Mesenchymal stem cell (in vitro differentiated cells and primary cell): ENCODE data around the gene LRRC56.

ENCODE experiments used
- DNase-seq: peaks from one replicate; pipeline ENCODE4 v3.0.0-alpha.2; 2013
- H2AFZ ChIP-seq: one replicate; pipeline ENCODE4 v1.6.1; 2013; ENCODE audit warnings: low read depth, mild to moderate bottlenecking, control low read depth, inconsistent platforms, low read length, moderate library complexity
- H2AK5ac ChIP-seq: 2 replicates; pipeline ENCODE4 v1.6.1; 2013; ENCODE audit warnings: low read length, moderate library complexity, mild to moderate bottlenecking, inconsistent platforms; ENCODE audit not compliant: severe bottlenecking
- H2BK120ac ChIP-seq: one replicate; pipeline ENCODE4 v1.6.1; 2013; ENCODE audit warnings: low read depth, mild to moderate bottlenecking, inconsistent platforms, low read length, moderate library complexity
- H2BK12ac ChIP-seq, 2 experiments: one replicate each; pipeline ENCODE4 v1.6.1; 2013; ENCODE audit warnings: inconsistent platforms in 2 of 2, low read length in 2 of 2, mild to moderate bottlenecking in 2 of 2, moderate library complexity in 2 of 2, control low read depth in 1 of 2
- H2BK15ac ChIP-seq: one replicate; pipeline ENCODE4 v1.6.1; 2013; ENCODE audit warnings: mild to moderate bottlenecking, low read depth, inconsistent platforms; ENCODE audit not compliant: poor library complexity, severe bottlenecking
- H2BK5ac ChIP-seq: 2 replicates; pipeline ENCODE4 v1.6.1; 2013; ENCODE audit warnings: low read depth, mild to moderate bottlenecking, low read length, control low read depth, inconsistent platforms; ENCODE audit not compliant: poor library complexity, severe bottlenecking
- H3K14ac ChIP-seq, 2 experiments: one replicate each; pipeline ENCODE4 v1.6.1; 2013; ENCODE audit warnings: inconsistent platforms in 2 of 2, low read length in 2 of 2, control low read depth in 1 of 2, mild to moderate bottlenecking in 1 of 2, moderate library complexity in 1 of 2
- H3K18ac ChIP-seq, 2 experiments: one replicate each; pipeline ENCODE4 v1.6.1; 2013; ENCODE audit warnings: inconsistent platforms in 2 of 2, low read length in 2 of 2, control low read depth in 1 of 2, low read depth in 1 of 2, mild to moderate bottlenecking in 1 of 2
- H3K23ac ChIP-seq, 2 experiments: one replicate each; pipeline ENCODE4 v1.6.1; 2013; ENCODE audit warnings: inconsistent platforms in 2 of 2, low read length in 2 of 2, mild to moderate bottlenecking in 2 of 2, moderate library complexity in 2 of 2, control low read depth in 1 of 2
- H3K27ac ChIP-seq: 2 replicates; pipeline ENCODE4 v1.5.1; 2013; ENCODE audit warnings: mild to moderate bottlenecking, moderate library complexity, low read length, control low read depth, inconsistent platforms; ENCODE audit not compliant: poor library complexity, severe bottlenecking
- H3K27me3 ChIP-seq, 2 experiments: 2 replicates each; pipeline versions ENCODE4 v1.6.1 to v1.7.0; 2013; ENCODE audit warnings: low read length in 2 of 2, mild to moderate bottlenecking in 2 of 2, moderate library complexity in 2 of 2, control low read depth in 1 of 2, inconsistent platforms in 1 of 2; ENCODE audit not compliant: control insufficient read depth in 1 of 2, insufficient read depth in 1 of 2
- H3K36me3 ChIP-seq, 2 experiments: 2 replicates each; pipeline versions ENCODE4 v1.6.1 to v1.7.0; 2013; ENCODE audit warnings: low read length in 2 of 2, control low read depth in 1 of 2, inconsistent platforms in 1 of 2, low read depth in 1 of 2, mild to moderate bottlenecking in 1 of 2; ENCODE audit not compliant: insufficient read depth in 2 of 2, control insufficient read depth in 1 of 2
- H3K4ac ChIP-seq, 2 experiments: one replicate each; pipeline ENCODE4 v1.6.1; 2013; ENCODE audit warnings: inconsistent platforms in 2 of 2, low read length in 2 of 2, mild to moderate bottlenecking in 2 of 2, moderate library complexity in 2 of 2, control low read depth in 1 of 2, low read depth in 1 of 2
- H3K4me1 ChIP-seq: 2 replicates; pipeline ENCODE4 v1.6.1; 2013; ENCODE audit warnings: low read depth, low read length, control low read depth; ENCODE audit not compliant: control insufficient read depth, insufficient read depth
- H3K4me2 ChIP-seq: 2 replicates; pipeline ENCODE4 v1.6.1; 2013; ENCODE audit warnings: low read length, mild to moderate bottlenecking, inconsistent platforms; ENCODE audit not compliant: poor library complexity, severe bottlenecking
- H3K4me3 ChIP-seq, 2 experiments: 2 replicates each; pipeline versions ENCODE4 v1.5.1 to v1.7.0; 2013; ENCODE audit warnings: low read length in 2 of 2, mild to moderate bottlenecking in 2 of 2, control low read depth in 1 of 2, low read depth in 1 of 2; ENCODE audit not compliant: insufficient read depth in 1 of 2
- H3K79me1 ChIP-seq: replicated peaks from 2 replicates; pipeline ENCODE4 v1.6.1; 2013; ENCODE audit warnings: mild to moderate bottlenecking, control low read depth, low read length, inconsistent platforms; ENCODE audit not compliant: poor library complexity, severe bottlenecking
- H3K9ac ChIP-seq: 2 replicates; pipeline ENCODE4 v1.7.0; 2013; ENCODE audit warnings: mild to moderate bottlenecking, low read length, moderate library complexity
- H3K9me3 ChIP-seq: 2 replicates; pipeline ENCODE4 v1.7.0; 2013; ENCODE audit warnings: mild to moderate bottlenecking, low read length; ENCODE audit not compliant: control insufficient read depth
- H4K8ac ChIP-seq: one replicate; pipeline ENCODE4 v1.6.1; 2013; ENCODE audit warnings: inconsistent platforms, mild to moderate bottlenecking, low read length, moderate library complexity
- H4K91ac ChIP-seq: one replicate; pipeline ENCODE4 v1.6.1; 2013; ENCODE audit warnings: mild to moderate bottlenecking, low read length, inconsistent platforms
- WGBS: methylation state at CpG from one replicate; pipeline ENCODE4 v1.1.7; 2013; ENCODE audit warnings: mixed read lengths; 5-methylcytosine and 5-hydroxymethylcytosine counted together

The LRRC56 gene

DNA sequence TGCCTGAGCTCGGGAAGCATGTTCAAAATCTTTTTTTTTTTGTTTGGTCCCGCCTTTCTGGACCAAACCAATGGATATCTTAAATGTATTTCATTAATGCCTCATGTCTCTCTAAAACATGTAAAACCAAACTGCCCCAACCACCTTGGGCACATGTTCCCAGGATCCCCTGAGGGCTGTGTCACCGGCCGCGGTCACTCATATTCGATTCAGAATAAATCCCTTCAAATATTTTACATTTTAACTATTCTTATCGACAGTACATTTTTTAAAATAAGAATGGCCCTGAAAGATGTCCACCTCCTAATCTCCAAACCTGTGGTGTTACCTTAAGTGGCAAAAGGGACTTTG lies 32.4 kb upstream of the LRRC56 start:
- Histone ChIP-seq H3K27me3 (no peaks in the 10 kb centered on the region), H3K79me1 (peaks cover 48% of the 10 kb centered on the region), H3K36me3 (peaks cover 30 to 53% of the 10 kb centered on the region in 2 experiments), H2AK5ac (no peak overlapping the region), H2AFZ (no peak overlapping the region), H3K4me1 (peaks cover 28% of the 10 kb centered on the region), H3K23ac (no peak overlapping the region), H3K27ac (no peak overlapping the region), H3K18ac (no peak overlapping the region), H3K4me2 (no peak overlapping the region), H3K9me3 (no peaks in the 10 kb centered on the region), H4K8ac (no peak overlapping the region), H3K4ac (no peak overlapping the region), H2BK120ac (no peak overlapping the region), H3K14ac (no peak overlapping the region), H3K4me3 (peak overlapping the region in 1 of 2 experiments; percentile 86), H2BK12ac (no peak overlapping the region), H2BK5ac (no peak overlapping the region), H3K9ac (peak overlapping the region; percentile 100), H4K91ac (no peak overlapping the region), H2BK15ac (no peak overlapping the region)
- WGBS, result 96% methylated on average over 6 of the region's 7 CpGs
- no peak for DNase-seq

DNA sequence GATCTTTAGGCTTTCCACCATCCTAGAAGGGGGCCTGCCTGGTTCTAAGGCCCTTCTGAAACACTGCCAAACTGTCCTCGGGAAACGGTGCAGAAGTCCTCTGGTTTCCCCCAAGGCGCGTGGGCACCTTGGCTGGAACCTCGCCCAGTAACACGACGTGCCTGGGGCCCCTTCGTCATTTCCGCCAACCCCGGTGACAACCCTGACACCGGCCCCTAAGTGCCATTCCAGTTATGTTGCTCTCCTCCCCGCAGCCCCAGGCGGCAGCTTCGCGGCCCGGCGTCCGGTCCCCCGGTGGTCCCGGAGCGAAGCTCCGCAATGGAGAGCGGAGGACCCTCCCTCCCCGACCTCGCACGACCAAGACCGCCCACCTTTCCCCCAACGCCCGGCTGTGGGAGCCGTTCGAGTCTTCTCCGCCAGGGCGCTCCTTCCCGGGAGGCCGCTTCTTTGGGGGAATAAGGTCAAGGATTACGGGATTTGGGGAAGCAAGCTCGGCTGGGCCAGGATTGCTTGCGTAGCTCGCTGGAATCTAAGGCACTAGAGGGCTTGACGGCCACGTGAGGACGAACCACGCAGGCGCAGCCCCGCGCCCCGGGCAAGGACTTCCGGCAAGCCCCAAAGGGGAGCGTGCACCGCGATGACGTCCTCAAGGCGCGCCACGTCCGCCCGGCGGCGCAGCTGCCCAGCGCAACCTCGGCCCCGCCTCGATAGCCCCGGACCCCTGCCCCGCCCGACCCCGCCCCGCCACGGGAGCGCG lies 30.9 kb upstream of the LRRC56 start:
- peak overlapping the region; percentile 75 for H4K91ac ChIP-seq
- no peak overlapping the region for H2AFZ ChIP-seq
- H3K23ac ChIP-seq, result peak overlapping the region in 1 of 2 experiments; percentile 34
- H3K4me2 ChIP-seq, result peak overlapping the region; percentile 64
- DNase-seq, result peak; percentile 97
- peaks cover 23 to 45% of the 10 kb centered on the region in 2 experiments for H3K36me3 ChIP-seq
- peaks cover 39% of the 10 kb centered on the region for H3K79me1 ChIP-seq
- peak overlapping the region; percentile 88 for H2BK120ac ChIP-seq
- peak overlapping the region; percentile 100 for H2BK15ac ChIP-seq
- H2BK12ac ChIP-seq, result no peak overlapping the region
- H3K4me3 ChIP-seq, result peak overlapping the region; percentile 86 to 98
- H3K27ac ChIP-seq, result peak overlapping the region; percentile 97
- peak overlapping the region in 1 of 2 experiments; percentile 100 for H3K14ac ChIP-seq
- H2AK5ac ChIP-seq, result no peak overlapping the region
- peak overlapping the region; percentile 93 for H2BK5ac ChIP-seq
- H3K9me3 ChIP-seq, result no peaks in the 10 kb centered on the region
- peak overlapping the region; percentile 93 to 100 for H3K4ac ChIP-seq
- under 1% methylated on average over 63 of the region's 71 CpGs for WGBS
- peak overlapping the region; percentile 100 for H3K9ac ChIP-seq
- H3K4me1 ChIP-seq, result peaks cover 28% of the 10 kb centered on the region
- no peaks in the 10 kb centered on the region for H3K27me3 ChIP-seq
- peak overlapping the region; percentile 99 to 100 for H3K18ac ChIP-seq
- H4K8ac ChIP-seq, result peak overlapping the region; percentile 96

DNA sequence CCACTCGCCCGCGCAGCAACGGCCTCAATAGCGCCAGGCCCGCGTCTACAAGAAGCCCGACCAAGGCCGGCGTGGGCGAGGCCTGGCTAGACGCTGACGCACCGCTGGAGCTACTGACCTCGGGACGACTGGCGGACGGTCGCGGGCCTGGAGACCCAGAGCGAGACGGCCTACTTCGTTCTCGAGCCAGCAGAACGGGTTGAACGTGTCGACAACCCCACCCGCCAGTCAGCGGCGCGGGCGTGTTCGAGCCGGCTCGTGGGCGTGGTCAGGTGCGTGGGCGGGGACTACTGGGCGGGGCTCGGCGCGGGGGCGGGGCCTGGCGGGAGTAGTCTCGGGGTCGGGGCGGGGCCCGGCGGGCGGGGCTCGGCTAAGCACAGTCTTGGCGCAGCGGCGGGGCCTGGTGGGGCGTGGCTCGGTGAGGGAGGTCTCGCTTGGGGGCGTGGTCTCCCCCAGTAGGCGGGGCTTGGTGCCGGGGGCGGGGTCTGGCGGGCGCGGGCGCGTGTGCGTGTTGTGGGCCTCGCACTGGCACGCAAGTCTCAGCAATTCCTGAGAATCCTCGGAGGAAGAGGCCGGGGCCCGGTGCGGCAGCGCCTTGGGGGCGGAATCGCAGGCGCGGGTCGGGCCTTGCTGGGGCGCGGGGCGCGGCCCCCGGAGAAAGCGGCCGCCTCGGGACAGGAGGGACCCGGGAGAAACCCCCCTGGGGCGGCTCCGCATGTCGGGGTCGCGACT lies 30.2 kb upstream of the LRRC56 start, which contains the start of gene RNH1:
Gene RNH1, minus strand, starts transcription at position 248 of the 732 bp plus-strand sequence. CDS start 5,080 bp downstream, outside the sequence.
- Histone ChIP-seq H2AFZ (peak within 1 kb of the TSS; percentile 84), H2BK5ac (peak within 1 kb of the TSS; percentile 93), H3K9ac (peak within 1 kb of the TSS; percentile 100), H3K4me3 (peak within 1 kb of the TSS; percentile 86 to 98), H2BK120ac (peak within 1 kb of the TSS; percentile 88), H3K79me1 (peaks cover 34% of the 10 kb centered on the region), H2BK12ac (peak within 1 kb of the TSS in 1 of 2 experiments; percentile 92), H3K4ac (peak within 1 kb of the TSS; percentile 98 to 100), H2AK5ac (peak within 1 kb of the TSS; percentile 87), H3K36me3 (peaks cover 21 to 43% of the 10 kb centered on the region in 2 experiments), H3K23ac (peak within 1 kb of the TSS in 1 of 2 experiments; percentile 99), H3K4me1 (peaks cover 25% of the 10 kb centered on the region), H3K18ac (peak within 1 kb of the TSS; percentile 99 to 100), H4K91ac (peak within 1 kb of the TSS; percentile 98), H4K8ac (peak within 1 kb of the TSS; percentile 96), H3K9me3 (no peaks in the 10 kb centered on the region), H3K14ac (peak within 1 kb of the TSS in 1 of 2 experiments; percentile 100), H3K27me3 (no peaks in the 10 kb centered on the region), H2BK15ac (peak within 1 kb of the TSS; percentile 100), H3K27ac (peak within 1 kb of the TSS; percentile 97), H3K4me2 (peak within 1 kb of the TSS; percentile 86)
- DNase-seq, result peak; percentile 93
- under 1% methylated on average over 75 of the region's 93 CpGs for whole genome bisulfite sequencing
